A673 (cell line): ENCODE measurements around the gene PPP2R5C. TPM values are rescaled to one million over a fixed set of nuclear protein-coding genes. Genes with fewer than 3 reads are reported as not detected.

Experiments
- BruUV-seq: library from RNA; stranded (reverse); fragments of 400-500 nt; replicated peaks from 2 replicates; lab custom pipeline; 2021; lab: Mats Ljungman, UMichigan
- CTCF ChIA-PET: fragments of 300-600 bp; sonication (Branson Sonifier 250); formaldehyde crosslinking; loops from one replicate; lab custom pipeline; 2022; ENCODE audit warnings: antibody characterized with exemption; lab: Charles Lee
- POLR2A ChIA-PET: fragments of 300-600 bp; sonication (Branson Sonifier 250); formaldehyde crosslinking; loops from one replicate; lab custom pipeline; 2022; ENCODE audit warnings: antibody characterized with exemption; ENCODE audit not compliant: low non-redundant PET; lab: Charles Lee
- DNase-seq: peaks from one replicate; pipeline ENCODE4 v3.0.0-alpha.2; 2015; ENCODE audit warnings: low spot score
- H3K27ac ChIP-seq: fragments of 200-600 bp; sonication (generic); 2 replicates; pipeline ENCODE4 v1.5.1; 2016; ENCODE audit warnings: mixed run types, low read depth, mild to moderate bottlenecking, mixed read lengths, antibody characterized with exemption, low read length; ENCODE audit not compliant: poor library complexity, severe bottlenecking
- H3K27me3 ChIP-seq: fragments of 200-600 bp; sonication (generic); replicated peaks from 2 replicates; pipeline ENCODE4 v1.6.1; 2017; ENCODE audit warnings: mixed run types, low read depth, mild to moderate bottlenecking, mixed read lengths, antibody characterized with exemption, low read length; ENCODE audit not compliant: insufficient read depth, poor library complexity
- H3K36me3 ChIP-seq: fragments of 200-600 bp; sonication (generic); 2 replicates; pipeline ENCODE4 v1.6.1; 2016; ENCODE audit warnings: mixed run types, mild to moderate bottlenecking, mixed read lengths, antibody characterized with exemption, low read length; ENCODE audit not compliant: insufficient read depth, poor library complexity, severe bottlenecking
- H3K4me1 ChIP-seq: fragments of 200-600 bp; sonication (generic); 2 replicates; pipeline ENCODE4 v1.6.1; 2017; ENCODE audit warnings: mixed run types, mild to moderate bottlenecking, mixed read lengths, antibody characterized with exemption, low read length; ENCODE audit not compliant: insufficient read depth, poor library complexity, severe bottlenecking
- H3K4me3 ChIP-seq: fragments of 200-600 bp; sonication (generic); 2 replicates; pipeline ENCODE4 v1.5.1; 2016; ENCODE audit warnings: low read depth, mixed run types, mild to moderate bottlenecking, mixed read lengths, low read length; ENCODE audit not compliant: poor library complexity, severe bottlenecking
- H3K9me3 ChIP-seq: fragments of 200-600 bp; sonication (generic); 2 replicates; pipeline ENCODE4 v1.6.1; 2016; ENCODE audit warnings: mixed run types, low read depth, mild to moderate bottlenecking, mixed read lengths, antibody characterized with exemption, low read length; ENCODE audit not compliant: poor library complexity, severe bottlenecking
- EZH2 ChIP-seq: fragments of 200-600 bp; sonication (generic); IDR thresholded peaks from 2 replicates; pipeline ENCODE4 v1.6.1; 2017; ENCODE audit warnings: borderline replicate concordance, low read depth, mild to moderate bottlenecking, mixed read lengths, antibody characterized with exemption, low read length; ENCODE audit not compliant: poor library complexity, severe bottlenecking
- intact Hi-C: fragments of 100-400 bp; cut with micrococcal nuclease; formaldehyde crosslinking; loops from one replicate; pipeline ENCODE4 v1.10.0; 2022; ENCODE audit not compliant: unreplicated experiment
- total RNA-seq: library from RNA; stranded (reverse); gene quantifications from 2 replicates; pipeline ENCODE4 v1.2.3, GENCODE V29; 2021
- TF ChIP-seq, protein P1 (sequence below): fragments of 300-800, 200-600 bp; sonication (generic); conservative IDR thresholded peaks from 2 replicates; pipeline ENCODE4 v1.5.1; 2017; ENCODE audit warnings: low read depth, mild to moderate bottlenecking, antibody characterized with exemption, low read length, moderate library complexity, mixed read lengths

The PPP2R5C gene
- total RNA-seq, 1 experiment from 2014 or later = 113 TPM

DNA sequence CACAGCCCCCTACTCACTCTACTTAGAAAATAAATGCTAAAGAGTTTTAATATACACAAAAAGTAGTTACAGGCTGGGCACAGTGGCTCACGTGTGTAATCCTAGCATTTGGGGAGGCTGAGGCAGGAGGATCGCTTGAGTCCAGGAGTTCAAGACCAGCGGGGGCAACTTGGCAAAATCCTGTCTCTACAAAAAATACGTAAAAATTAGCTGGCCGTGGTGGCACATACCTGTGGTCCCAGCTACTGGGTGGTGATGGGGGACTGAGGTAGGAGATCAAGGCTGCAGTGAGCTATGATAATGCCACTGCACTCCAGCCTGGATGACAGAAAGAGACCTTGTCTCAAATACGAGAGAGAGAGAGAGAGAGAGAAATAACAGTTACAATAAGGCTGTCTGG, 193.0 kb downstream of the PPP2R5C start:
- intact Hi-C loops = no loop called here
- Histone ChIP-seq H3K9me3 (no peaks in the 10 kb centered on the region), H3K36me3 (no peaks in the 10 kb centered on the region), H3K27me3 (no peaks in the 10 kb centered on the region), H3K27ac (no peak overlapping the region), H3K4me3 (no peak overlapping the region), H3K4me1 (no peaks in the 10 kb centered on the region)
- CTCF ChIA-PET = no interaction called here
- no peak for TF ChIP-seq EZH2
- TF ChIP-seq, protein P1, sequence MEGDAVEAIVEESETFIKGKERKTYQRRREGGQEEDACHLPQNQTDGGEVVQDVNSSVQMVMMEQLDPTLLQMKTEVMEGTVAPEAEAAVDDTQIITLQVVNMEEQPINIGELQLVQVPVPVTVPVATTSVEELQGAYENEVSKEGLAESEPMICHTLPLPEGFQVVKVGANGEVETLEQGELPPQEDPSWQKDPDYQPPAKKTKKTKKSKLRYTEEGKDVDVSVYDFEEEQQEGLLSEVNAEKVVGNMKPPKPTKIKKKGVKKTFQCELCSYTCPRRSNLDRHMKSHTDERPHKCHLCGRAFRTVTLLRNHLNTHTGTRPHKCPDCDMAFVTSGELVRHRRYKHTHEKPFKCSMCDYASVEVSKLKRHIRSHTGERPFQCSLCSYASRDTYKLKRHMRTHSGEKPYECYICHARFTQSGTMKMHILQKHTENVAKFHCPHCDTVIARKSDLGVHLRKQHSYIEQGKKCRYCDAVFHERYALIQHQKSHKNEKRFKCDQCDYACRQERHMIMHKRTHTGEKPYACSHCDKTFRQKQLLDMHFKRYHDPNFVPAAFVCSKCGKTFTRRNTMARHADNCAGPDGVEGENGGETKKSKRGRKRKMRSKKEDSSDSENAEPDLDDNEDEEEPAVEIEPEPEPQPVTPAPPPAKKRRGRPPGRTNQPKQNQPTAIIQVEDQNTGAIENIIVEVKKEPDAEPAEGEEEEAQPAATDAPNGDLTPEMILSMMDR = no peak
- no peak for DNase-seq
- POLR2A ChIA-PET = interaction anchor here (0.6 kb wide), 1 partner anchor 302 kb away, joined by 3 read pairs; no protein-coding TSS in a partner anchor
- no TSS peak for BruUV-seq

DNA sequence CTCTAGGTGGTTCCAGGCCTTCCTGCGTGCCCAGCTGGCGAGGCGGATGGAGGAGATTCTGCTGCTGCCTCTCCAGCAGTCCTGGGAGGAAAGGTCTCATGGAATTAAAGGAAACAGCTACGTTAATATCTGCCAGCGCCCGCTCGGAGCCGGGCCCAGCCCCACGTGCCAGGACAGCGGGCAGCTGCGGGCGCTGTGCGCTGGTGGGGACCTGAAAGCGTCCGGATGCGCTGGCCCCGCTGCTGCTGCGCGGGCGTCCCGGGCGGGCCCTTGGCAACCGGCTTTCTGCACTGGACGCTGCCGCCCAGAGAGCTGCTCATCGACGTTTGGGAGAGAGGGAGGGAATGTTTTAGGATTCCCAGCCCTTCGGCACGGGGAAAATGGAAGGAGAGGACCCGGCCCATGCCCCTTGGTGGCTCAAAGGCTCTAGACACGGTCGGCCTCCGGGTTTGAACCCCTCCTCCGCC, 194.2 kb downstream of the PPP2R5C start:
- H3K4me1 ChIP-seq = peaks cover 6% of the 10 kb centered on the region
- ChIA-PET CTCF (interaction anchor here (1.1 kb wide), 1 partner anchor 185 kb away, joined by 3 read pairs; no protein-coding TSS in a partner anchor), POLR2A (interaction anchor here (0.6 kb wide), 1 partner anchor 229 kb away, joined by 4 read pairs; no protein-coding TSS in a partner anchor)
- no peaks in the 10 kb centered on the region for H3K27me3 ChIP-seq
- DNase-seq = no peak
- TF ChIP-seq, protein P1 = no peak
- no peak for TF ChIP-seq EZH2
- no peak overlapping the region for H3K27ac ChIP-seq
- intact Hi-C loops = no loop called here
- H3K9me3 ChIP-seq = no peaks in the 10 kb centered on the region
- H3K4me3 ChIP-seq = no peak overlapping the region
- no peaks in the 10 kb centered on the region for H3K36me3 ChIP-seq
- BruUV-seq = no TSS peak

DNA sequence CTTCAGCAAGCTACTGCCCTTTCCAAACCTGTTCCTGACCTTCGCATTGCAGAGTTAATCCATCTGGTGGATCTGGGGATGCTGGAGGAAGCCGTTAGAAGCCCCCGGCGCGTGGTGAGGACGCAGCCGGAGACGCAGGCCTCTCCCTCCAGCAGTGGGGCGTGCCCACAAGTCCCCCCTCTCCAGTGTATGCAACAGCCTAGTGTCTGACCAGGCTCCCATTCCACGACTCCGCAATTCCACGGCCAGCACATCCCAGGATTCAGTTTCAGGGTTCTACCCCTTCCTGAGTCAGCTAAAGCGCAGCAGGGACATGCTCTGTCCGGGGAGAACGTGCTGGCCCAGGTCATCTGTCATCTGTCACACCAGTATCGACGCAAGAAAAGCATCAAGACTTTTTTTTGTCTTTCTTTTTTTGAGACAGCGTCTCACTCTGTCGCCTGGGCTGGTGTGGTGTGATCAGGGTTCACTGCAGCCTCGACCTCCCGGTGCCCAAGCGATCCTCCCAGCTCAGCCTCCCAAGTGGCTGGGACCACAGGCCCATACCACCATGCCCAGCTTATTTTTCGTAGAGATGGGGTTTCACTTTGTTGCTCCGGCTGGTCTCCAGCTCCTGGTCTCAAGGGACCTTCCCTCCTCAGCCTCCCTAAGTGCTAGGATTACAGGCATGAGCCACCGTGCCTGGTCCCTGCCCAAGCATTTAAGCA, 194.8 kb downstream of the PPP2R5C start:
- H3K27ac ChIP-seq = no peak overlapping the region
- CTCF ChIA-PET = interaction anchor here (1.1 kb wide), 1 partner anchor 186 kb away, joined by 3 read pairs; no protein-coding TSS in a partner anchor
- intact Hi-C loops = no loop called here
- H3K27me3 ChIP-seq = no peaks in the 10 kb centered on the region
- POLR2A ChIA-PET = interaction anchor here (0.6 kb wide), 1 partner anchor 228 kb away, joined by 4 read pairs; no protein-coding TSS in a partner anchor
- no peak for DNase-seq
- no peaks in the 10 kb centered on the region for H3K9me3 ChIP-seq
- no peak overlapping the region for H3K4me3 ChIP-seq
- peaks cover 10% of the 10 kb centered on the region for H3K4me1 ChIP-seq
- H3K36me3 ChIP-seq = no peaks in the 10 kb centered on the region
- TF ChIP-seq, protein P1 = no peak
- no peak for TF ChIP-seq EZH2
- no TSS peak for BruUV-seq
